Femur (tissue), 1 donor: ENCODE results near the gene UBD.
A peak's percentile ranks its signal among the peaks of the same experiment; 100 is the strongest.

Experiments
- DNase-seq: peaks from one replicate; pipeline ENCODE4 v3.0.0-alpha.2; 2017

Gene UBD

DNA sequence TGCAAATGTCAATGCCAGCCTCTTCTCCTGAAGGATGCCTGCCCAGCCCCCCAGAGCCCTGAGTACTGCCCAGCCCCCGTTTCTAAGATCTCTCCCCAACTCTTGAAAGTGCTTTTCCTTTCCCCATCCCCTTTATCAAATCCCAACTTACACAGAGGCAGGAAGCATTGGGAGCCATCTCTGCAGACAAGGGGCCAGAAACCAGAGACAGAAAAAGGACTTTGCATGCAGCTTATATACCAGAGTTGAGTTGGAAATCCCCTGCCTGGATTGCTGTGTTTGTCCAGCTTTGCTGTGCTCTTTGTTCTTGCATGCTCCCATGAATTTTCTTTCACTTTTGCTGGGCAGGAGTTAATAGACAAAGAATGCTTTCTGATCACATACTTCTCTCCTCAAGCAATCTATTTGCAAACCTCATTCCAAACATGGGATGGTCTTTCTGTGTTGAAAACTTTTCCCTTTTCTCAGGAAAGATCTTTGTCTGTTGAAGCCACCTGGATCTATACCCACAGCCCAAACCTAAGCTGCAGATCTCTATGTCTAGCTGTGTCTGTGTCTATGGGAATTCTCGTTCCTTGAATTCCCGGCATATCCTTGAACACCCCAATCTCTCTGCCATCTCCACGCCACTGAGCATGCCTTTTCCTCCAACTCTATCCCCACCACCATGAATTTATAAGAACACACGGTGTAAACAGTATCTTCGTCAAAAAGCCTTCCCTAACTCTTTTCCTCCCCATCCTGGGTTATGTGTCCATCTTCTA is at the start of gene UBD:
Gene UBD, minus strand, starts transcription at position 209 of the 764 bp plus-strand sequence. Its CDS starts 31 bp downstream, at position 178.
- DNase-seq: no peak

DNA sequence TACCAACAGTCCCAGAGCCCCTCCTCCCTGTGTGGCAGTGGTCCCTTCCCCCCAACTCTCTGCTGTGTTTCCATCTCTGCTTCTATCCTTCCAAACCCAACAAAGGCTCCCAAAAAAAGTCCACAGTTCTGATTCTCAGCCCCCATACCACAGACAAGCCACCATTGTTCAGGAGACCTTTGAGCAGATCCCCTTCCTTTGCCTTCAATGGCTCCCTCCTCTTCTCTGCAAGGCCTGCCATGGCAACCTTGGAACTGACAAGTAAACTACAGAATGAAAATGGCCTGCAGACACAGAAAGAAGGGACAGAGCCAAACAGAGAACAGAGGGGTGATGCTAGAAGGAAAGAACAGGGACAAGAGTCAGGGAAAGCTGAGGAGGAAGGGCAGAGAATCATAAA is 48.6 kb upstream of the UBD start:
- DNase-seq: no peak

DNA sequence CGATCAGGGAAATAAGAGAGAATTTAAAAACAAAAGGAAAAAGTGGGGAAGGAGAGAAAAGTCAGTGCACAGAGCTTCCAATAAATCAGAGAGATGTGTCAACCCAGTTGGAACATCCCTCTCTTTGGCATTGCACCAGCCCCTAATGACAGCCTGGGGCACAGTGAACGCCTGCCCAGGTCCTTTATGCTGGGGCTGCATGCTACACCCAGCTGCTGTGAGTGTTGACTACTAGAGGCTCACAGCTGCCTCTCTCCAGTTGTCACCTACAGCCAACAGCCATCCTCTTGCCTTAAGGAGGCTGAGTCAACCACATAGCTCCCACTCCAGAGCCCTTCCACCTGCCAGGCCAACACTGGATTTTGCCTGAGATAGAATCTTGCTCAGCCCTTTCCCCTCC is 44.4 kb upstream of the UBD start:
- peak; percentile 35 for DNase-seq

DNA sequence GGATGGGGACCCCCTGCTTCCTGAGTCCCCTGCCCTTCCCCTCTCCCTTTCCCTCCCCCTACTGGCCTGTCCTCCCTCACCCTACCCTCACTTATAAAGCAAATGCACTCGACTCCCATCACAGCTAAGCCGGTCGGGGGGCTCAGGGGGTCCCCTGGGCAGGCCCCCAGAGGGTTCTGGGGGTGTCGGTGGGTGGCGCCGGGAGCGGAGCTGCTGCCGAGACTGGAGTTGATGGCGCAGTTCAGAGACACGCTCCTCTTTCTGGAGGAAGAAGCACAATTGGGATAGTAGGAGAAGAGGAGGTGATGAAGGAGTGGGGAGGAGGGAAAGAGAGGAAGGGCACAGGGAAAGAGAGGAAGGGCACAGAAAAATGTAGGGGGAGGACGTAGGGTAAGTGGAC is 43.9 kb upstream of the UBD start:
- no peak for DNase-seq

GRCh38 chr6:29602564-29603361 is 43.2 kb upstream of the UBD start:
- no peak for DNase-seq

DNA sequence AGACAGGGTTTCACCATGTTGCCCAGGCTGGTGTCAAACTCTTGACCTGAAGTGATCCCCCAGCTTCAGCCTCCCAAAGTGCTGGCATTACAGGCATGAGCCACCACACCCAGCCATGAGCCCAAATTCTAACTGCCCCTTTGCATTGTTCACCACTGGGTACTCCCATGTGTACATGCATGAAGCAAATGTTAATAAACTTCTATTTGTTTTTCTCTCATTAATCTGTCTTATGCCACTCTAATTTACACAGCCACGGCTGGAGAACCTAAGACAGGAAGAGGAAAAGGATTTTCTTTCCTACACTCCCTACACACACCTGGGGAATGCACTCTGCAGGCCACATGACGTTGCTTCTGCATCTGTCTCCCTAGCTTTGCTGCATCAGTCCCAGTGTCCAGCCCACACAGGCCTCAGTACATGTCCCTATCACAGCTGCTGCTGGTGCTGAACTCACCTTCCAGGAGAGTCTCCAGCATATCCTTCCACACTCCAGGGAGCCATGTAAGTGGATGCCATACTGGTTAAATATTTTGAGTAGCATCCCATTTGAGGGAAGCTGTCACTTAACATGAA is 38.7 kb upstream of the UBD start:
- DNase-seq: no peak

- no peak for DNase-seq
Measured at GRCh38 chr6:29597184-29597583, 37.7 kb upstream of the UBD start.

DNA sequence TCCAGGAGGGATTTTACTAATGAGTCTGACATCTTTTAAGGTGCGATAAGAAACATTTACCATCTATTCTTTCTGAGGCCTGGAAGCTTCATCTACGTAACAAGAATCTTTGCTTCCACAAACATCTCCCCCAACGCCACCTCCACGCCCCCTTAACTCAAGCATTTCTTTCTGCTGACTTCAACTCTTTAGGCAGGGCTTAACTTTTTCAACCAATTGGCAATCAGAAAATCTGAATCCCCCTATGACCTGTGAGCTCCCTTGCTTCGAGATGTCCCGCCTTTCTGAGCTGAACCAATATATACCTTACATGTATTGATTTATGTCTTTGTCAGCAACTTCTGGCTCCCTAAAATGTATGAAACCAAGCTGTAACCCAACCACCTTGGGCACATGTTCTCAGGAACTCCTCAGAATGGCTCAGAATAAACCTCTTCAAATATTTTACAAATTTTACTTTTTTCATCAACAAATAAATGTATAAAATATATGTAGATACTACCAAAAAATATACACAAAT is 36.9 kb upstream of the UBD start:
- no peak for DNase-seq

GRCh38 chr6:29593199-29593855 is 33.8 kb upstream of the UBD start:
- DNase-seq: no peak

GRCh38 chr6:29591677-29592076 is 32.1 kb upstream of the UBD start:
- DNase-seq: no peak

GRCh38 chr6:29590218-29590808 is 30.8 kb upstream of the UBD start:
- no peak for DNase-seq

- peak; percentile 41 for DNase-seq
Measured at GRCh38 chr6:29589423-29590048, 30.0 kb upstream of the UBD start.

DNA sequence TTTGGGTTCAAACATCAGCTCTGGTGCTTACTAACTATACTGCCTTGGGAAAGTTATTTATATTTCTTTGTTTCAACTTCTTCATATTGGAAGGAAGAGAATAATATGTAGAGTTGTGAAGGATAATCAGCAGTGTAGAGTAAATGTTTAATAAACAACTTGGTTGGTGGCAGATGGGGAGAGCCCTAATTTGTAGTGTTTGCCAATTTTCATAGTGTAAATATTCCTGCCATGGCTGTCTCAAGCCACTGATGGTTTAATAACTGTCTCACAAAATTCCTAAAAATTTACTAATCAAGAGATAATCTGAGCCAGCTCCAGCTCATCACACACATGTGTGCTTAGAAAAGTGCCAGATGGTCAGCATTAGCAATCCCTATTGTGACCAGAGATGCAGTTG is 25.3 kb upstream of the UBD start, which contains the start of gene OR2H2:
Gene OR2H2, plus strand, starts transcription at position 301 of the 400 bp plus-strand sequence. CDS start 2,824 bp downstream, outside the sequence.
- no peak for DNase-seq

- no peak for DNase-seq
Measured at GRCh38 chr6:29577544-29577943, 18.0 kb upstream of the UBD start.

- no peak for DNase-seq
Measured at GRCh38 chr6:29576056-29576455, 16.5 kb upstream of the UBD start.

- no peak for DNase-seq
Measured at GRCh38 chr6:29567991-29568390, 8.5 kb upstream of the UBD start.

DNA sequence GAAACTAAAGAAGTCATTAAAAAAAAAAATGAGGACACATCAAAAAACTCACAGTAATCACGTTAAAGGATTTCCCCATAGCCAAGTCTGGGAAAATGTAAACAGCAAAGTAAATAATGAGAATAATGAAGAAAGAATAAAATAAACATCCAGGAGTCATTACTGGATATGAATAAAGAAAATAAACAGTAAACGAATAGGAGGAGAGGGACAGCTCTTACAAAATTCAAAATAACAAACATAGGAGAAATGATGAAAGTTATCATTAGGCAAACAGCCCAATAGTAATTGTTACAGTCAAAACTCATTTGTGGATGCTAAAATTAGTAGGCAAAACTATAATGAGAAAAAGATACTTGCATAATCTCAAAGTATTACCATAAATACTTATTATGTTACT is 8.0 kb upstream of the UBD start:
- no peak for DNase-seq

GRCh38 chr6:29566856-29567255 is 7.3 kb upstream of the UBD start:
- DNase-seq: no peak

GRCh38 chr6:29564875-29565274 is 5.3 kb upstream of the UBD start:
- no peak for DNase-seq

GRCh38 chr6:29563435-29563965 is 4.0 kb upstream of the UBD start:
- no peak for DNase-seq

DNA sequence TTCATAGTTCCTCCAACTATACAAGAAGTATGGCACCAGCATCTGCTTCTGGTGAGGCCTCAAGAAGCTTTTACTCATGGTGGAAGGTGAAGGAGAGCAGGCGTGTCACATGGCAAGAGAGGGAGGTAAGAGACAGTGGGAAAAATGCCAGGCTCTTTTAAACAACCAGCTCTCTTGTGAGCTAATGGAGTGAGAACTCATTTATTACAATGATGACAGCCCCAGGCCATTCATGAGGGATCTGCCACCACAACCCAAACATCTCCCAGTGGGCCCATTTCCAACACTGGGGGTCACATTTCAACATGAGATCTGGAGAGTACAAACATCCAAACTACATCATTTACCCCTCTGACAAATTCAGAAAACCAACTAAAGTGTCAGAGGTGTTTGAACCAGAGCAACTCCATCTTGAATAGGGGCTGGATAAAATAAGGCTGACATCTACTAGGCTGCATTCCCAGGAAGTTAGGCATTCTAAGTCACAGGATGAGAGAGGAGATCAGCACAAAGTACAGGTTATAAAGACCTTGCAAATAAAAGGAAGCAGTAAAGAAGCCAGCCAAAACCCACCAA is 2.2 kb upstream of the UBD start:
- DNase-seq: no peak
